NCI-H2227 (cell line): Measurements from ENCODE around the gene HIF1A.
A peak's percentile ranks its signal among the peaks of the same experiment; 100 is the strongest.
"Not testable (repeated sequence)": the region's sequence is repeated elsewhere in the genome, so short reads cannot be mapped to it uniquely, and the experiment has no call there.

Experiments used
- DNase-seq: peaks from one replicate; lab custom pipeline; 2025; ENCODE audit not compliant: unreplicated experiment; lab: John Stamatoyannopoulos, UW

Gene HIF1A

GRCh38 chr14:61694830-61695694 is at the start of gene HIF1A:
Gene HIF1A, plus strand, starts transcription at chr14:61695513. Its CDS starts 292 bp downstream, at chr14:61695805.
- peak; percentile 98 for DNase-seq

GRCh38 chr14:61646366-61647116 is 48.8 kb upstream of the HIF1A start:
- no peak for DNase-seq

- no peak for DNase-seq
Observed at GRCh38 chr14:61647704-61648103, 47.6 kb upstream of the HIF1A start.

GRCh38 chr14:61648377-61648776 is 46.9 kb upstream of the HIF1A start:
- no peak for DNase-seq

GRCh38 chr14:61649283-61649682 is 46.0 kb upstream of the HIF1A start:
- DNase-seq = no peak

- no peak for DNase-seq
Observed at GRCh38 chr14:61651355-61651754, 44.0 kb upstream of the HIF1A start.

- DNase-seq = no peak
Observed at GRCh38 chr14:61652526-61653262, 42.6 kb upstream of the HIF1A start.

GRCh38 chr14:61653507-61653906 is 41.8 kb upstream of the HIF1A start:
- no peak for DNase-seq

GRCh38 chr14:61654026-61654425 is 41.3 kb upstream of the HIF1A start:
- DNase-seq = no peak

GRCh38 chr14:61655777-61656176 is 39.5 kb upstream of the HIF1A start:
- no peak for DNase-seq

GRCh38 chr14:61656341-61656740 is 39.0 kb upstream of the HIF1A start:
- DNase-seq = no peak

GRCh38 chr14:61658111-61658510 is 37.2 kb upstream of the HIF1A start:
- not testable (repeated sequence) for DNase-seq

- no peak for DNase-seq
Observed at GRCh38 chr14:61659582-61659981, 35.7 kb upstream of the HIF1A start.

- no peak for DNase-seq
Observed at GRCh38 chr14:61661471-61662400, 33.6 kb upstream of the HIF1A start.

- peak; percentile 4 for DNase-seq
Observed at GRCh38 chr14:61662437-61663311, 32.6 kb upstream of the HIF1A start.

- no peak for DNase-seq
Observed at GRCh38 chr14:61663312-61663979, 31.9 kb upstream of the HIF1A start.

- no peak for DNase-seq
Observed at GRCh38 chr14:61668282-61668681, 27.0 kb upstream of the HIF1A start.

- no peak for DNase-seq
Observed at GRCh38 chr14:61670576-61670975, 24.7 kb upstream of the HIF1A start.

- no peak for DNase-seq
Observed at GRCh38 chr14:61671082-61671481, 24.2 kb upstream of the HIF1A start.
